COLO668 (cell line): Measurements from ENCODE around the gene ACOT11.

Source experiments
- DNase-seq: peaks from one replicate; lab custom pipeline; 2025; ENCODE audit not compliant: unreplicated experiment; lab: John Stamatoyannopoulos, UW

Gene ACOT11

GRCh38 chr1:54640863-54641836 lies 93.1 kb downstream of the ACOT11 start, which contains the start of gene MROH7:
TSS of gene MROH7 (plus strand) at chr1:54641786. CDS start at chr1:54652927, 11,141 bp downstream.
- no peak for DNase-seq

- no peak for DNase-seq
Observed at GRCh38 chr1:54643736-54644135, 95.7 kb downstream of the ACOT11 start.

- no peak for DNase-seq
Observed at GRCh38 chr1:54645806-54646676, 98.0 kb downstream of the ACOT11 start.

GRCh38 chr1:54649130-54649898 lies 101.3 kb downstream of the ACOT11 start:
- no peak for DNase-seq

- DNase-seq = no peak
Observed at GRCh38 chr1:54649921-54650320, 101.9 kb downstream of the ACOT11 start.

GRCh38 chr1:54650417-54650816 lies 102.4 kb downstream of the ACOT11 start:
- no peak for DNase-seq

- no peak for DNase-seq
Observed at GRCh38 chr1:54651608-54652007, 103.6 kb downstream of the ACOT11 start.

GRCh38 chr1:54652168-54652567 lies 104.1 kb downstream of the ACOT11 start:
- no peak for DNase-seq

- no peak for DNase-seq
Observed at GRCh38 chr1:54653036-54653435, 105.0 kb downstream of the ACOT11 start.

- DNase-seq = no peak
Observed at GRCh38 chr1:54658164-54658913, 110.3 kb downstream of the ACOT11 start.
